Transverse colon (tissue), 4 donors: ENCODE data around the gene FH.

Experiments used
- EP300 ChIP-seq: sonication (generic); formaldehyde crosslinking; IDR thresholded peaks from one replicate; pipeline ENCODE4 v1.6.1; 2017; ENCODE audit warnings: antibody characterized with exemption, low read depth
- POLR2AphosphoS5 ChIP-seq, 3 donors: sonication (generic); formaldehyde crosslinking; IDR thresholded peaks; one replicate each; pipeline ENCODE4 v1.6.1; 2016; ENCODE audit warnings: antibody characterized with exemption in 3 of 3
- TF ChIP-seq, protein P1 (sequence below), 5 experiments: fragments of 200-600 bp in 3 of 5; fragments of 450-650 bp in 2 of 5; sonication (generic) in 3 of 5; IDR thresholded peaks; 1 replicate in 2 of 5; 2 replicates in 3 of 5; pipeline ENCODE4 v1.5.1; 2016 to 2017; ENCODE audit warnings: antibody characterized with exemption in 5 of 5, inconsistent platforms in 3 of 5, mild to moderate bottlenecking in 2 of 5, moderate library complexity in 1 of 5

DNA sequence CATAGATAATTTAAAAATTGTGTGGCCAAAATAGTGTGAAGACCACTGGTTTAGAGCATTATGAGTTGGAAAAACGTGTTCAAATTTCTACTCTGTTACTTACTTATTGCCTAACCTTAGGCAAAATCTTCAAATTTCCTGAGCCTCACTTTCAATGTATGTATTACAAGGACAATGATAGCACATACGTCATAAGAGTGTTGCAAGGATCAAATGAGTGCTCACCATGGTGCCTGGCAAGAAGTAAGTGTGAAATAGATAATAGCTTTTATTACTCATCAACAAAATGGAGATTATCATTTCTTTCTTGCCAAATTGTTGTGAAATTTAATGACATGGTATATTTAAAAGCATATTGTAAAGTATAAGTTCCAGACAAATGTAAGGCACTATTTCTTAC lies 57.2 kb downstream of the FH start:
- TF ChIP-seq, protein P1, sequence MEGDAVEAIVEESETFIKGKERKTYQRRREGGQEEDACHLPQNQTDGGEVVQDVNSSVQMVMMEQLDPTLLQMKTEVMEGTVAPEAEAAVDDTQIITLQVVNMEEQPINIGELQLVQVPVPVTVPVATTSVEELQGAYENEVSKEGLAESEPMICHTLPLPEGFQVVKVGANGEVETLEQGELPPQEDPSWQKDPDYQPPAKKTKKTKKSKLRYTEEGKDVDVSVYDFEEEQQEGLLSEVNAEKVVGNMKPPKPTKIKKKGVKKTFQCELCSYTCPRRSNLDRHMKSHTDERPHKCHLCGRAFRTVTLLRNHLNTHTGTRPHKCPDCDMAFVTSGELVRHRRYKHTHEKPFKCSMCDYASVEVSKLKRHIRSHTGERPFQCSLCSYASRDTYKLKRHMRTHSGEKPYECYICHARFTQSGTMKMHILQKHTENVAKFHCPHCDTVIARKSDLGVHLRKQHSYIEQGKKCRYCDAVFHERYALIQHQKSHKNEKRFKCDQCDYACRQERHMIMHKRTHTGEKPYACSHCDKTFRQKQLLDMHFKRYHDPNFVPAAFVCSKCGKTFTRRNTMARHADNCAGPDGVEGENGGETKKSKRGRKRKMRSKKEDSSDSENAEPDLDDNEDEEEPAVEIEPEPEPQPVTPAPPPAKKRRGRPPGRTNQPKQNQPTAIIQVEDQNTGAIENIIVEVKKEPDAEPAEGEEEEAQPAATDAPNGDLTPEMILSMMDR (IDR thresholded peaks at IDR 0.05): no peak
- TF ChIP-seq POLR2AphosphoS5 (IDR thresholded peaks at IDR 0.05): no peak
- TF ChIP-seq EP300: no peak
